Neural progenitor cell (in vitro differentiated cells): Measurements from ENCODE around the gene KRTAP2-3.

ENCODE experiments used
- EZH2phosphoT487 ChIP-seq: fragments of 200-600 bp; sonication (generic); IDR thresholded peaks from 2 replicates; pipeline ENCODE4 v1.6.1; 2017; ENCODE audit warnings: antibody characterized with exemption
- TF ChIP-seq, protein P1 (sequence below): fragments of 200-600 bp; sonication (generic); IDR thresholded peaks from 2 replicates; pipeline ENCODE4 v1.5.1; 2017; ENCODE audit warnings: antibody characterized with exemption, mild to moderate bottlenecking

GRCh38 chr17:41101586-41102259 lies 41.8 kb upstream of the KRTAP2-3 start, which contains the start of gene KRTAP4-16:
- no peak for TF ChIP-seq EZH2phosphoT487
- TF ChIP-seq, protein P1, sequence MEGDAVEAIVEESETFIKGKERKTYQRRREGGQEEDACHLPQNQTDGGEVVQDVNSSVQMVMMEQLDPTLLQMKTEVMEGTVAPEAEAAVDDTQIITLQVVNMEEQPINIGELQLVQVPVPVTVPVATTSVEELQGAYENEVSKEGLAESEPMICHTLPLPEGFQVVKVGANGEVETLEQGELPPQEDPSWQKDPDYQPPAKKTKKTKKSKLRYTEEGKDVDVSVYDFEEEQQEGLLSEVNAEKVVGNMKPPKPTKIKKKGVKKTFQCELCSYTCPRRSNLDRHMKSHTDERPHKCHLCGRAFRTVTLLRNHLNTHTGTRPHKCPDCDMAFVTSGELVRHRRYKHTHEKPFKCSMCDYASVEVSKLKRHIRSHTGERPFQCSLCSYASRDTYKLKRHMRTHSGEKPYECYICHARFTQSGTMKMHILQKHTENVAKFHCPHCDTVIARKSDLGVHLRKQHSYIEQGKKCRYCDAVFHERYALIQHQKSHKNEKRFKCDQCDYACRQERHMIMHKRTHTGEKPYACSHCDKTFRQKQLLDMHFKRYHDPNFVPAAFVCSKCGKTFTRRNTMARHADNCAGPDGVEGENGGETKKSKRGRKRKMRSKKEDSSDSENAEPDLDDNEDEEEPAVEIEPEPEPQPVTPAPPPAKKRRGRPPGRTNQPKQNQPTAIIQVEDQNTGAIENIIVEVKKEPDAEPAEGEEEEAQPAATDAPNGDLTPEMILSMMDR: no peak
